AG20443 (cell line): Measurements from ENCODE around the gene FAM89A.
"Not testable (repeated sequence)": the region's sequence is repeated elsewhere in the genome, so short reads cannot be mapped to it uniquely, and the experiment has no call there.

ENCODE experiments used
- DNase-seq: peaks from one replicate; pipeline ENCODE4 v3.0.0; 2012; ENCODE audit warnings: low spot score, mixed read lengths

Gene FAM89A

GRCh38 chr1:231029841-231030240, 10.2 kb downstream of the FAM89A start:
- no peak for DNase-seq

GRCh38 chr1:231029247-231029646, 10.8 kb downstream of the FAM89A start:
- not testable (repeated sequence) for DNase-seq

- no peak for DNase-seq
Observed at GRCh38 chr1:231028682-231029081, 11.4 kb downstream of the FAM89A start.

DNA sequence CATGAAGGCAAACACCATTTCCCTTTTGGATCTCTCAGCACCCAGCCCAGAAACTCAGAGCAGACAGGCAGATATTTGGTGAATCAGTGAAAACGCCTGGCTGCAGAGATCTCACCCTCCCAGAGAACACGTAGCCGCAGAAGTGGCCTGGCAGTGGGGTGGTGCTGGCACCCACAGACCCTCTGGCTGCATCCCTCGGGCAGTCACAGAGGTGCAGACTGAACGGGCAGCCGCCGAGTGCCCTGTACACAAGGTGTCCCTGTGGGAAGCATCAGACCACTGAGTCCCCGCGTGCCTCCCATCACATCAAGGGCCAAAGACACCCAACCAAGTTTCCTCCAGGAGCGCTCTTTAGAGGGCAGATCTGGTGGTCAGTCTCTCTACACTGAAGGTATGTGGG, 12.1 kb downstream of the FAM89A start:
- DNase-seq: no peak

DNA sequence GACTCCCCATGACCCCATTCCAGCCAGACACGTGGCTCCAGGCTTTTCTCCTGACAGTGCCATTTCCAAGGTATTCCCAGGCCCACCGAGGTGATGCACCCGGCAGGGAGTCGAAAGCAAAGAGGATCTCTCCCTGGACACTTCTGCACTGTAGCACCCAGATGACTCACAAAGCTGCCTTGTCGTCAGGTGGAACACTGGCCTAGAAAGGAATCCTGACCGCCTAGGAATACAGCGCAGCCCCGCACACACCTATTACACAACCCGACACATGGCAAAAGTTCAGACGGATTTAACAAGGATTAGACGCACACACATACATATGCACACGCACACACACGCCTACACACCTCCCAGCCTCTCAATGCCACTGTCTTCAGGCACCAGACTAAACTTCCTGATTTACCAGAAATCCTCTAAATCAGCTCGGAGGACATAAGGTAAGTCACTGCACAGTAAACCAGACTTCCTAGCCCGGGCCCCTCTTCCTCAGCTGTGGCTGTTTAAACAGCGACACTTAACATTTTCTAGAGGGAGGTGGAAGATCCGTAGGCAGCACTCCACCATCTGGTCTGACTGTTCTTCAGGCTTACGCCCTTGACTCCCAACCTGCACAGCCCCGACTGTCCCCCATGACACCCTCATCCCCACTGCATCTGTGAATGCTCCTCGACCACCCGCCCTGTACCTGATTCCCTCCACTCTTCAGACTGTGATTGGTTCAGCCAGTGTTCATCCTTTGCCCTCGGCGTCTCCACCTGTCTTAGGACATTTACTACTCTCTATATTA, 12.7 kb downstream of the FAM89A start:
- DNase-seq: no peak

DNA sequence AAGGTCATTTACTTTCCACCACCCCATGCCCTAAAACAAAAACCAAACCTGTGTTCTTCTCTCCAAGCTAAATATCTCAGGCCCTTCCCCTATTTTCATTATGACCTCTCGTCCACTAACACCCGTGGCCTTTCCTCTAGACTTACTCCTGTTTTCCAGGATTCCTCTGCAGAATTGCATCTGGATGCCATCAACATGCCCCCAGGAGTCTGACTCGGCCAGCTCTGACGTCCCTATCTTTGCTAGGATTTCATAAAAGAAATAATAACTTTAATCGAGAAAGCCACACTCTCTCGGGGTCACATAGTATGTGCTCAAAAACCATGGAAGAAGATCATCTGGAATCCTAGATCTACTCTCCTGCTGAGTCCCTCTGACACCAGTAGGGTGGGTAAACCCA, 13.5 kb downstream of the FAM89A start:
- DNase-seq: no peak

- DNase-seq: no peak
Observed at GRCh38 chr1:231023150-231023549, 16.9 kb downstream of the FAM89A start.

- not testable (repeated sequence) for DNase-seq
Observed at GRCh38 chr1:231022543-231022942, 17.5 kb downstream of the FAM89A start.

- DNase-seq: no peak
Observed at GRCh38 chr1:231021540-231022031, 18.5 kb downstream of the FAM89A start.

DNA sequence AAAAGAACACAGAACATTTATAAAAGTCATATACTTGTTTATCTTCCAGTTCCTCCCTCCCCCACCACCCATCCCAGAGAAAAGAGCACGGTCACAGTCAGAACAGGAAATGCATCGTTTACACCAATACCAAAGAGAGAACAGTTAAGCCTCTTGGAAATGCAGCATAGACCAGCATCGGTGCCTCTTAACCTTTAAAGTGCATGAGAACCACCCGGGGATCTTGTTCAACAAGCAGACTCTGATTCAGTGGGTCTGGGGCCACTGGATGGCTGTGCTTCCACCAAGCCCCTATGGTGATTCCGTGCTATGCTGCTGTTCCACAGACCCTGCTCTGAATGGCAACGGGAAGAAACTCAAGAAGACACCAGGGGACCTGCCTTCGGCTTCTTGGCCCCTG, 19.2 kb downstream of the FAM89A start:
- no peak for DNase-seq

DNA sequence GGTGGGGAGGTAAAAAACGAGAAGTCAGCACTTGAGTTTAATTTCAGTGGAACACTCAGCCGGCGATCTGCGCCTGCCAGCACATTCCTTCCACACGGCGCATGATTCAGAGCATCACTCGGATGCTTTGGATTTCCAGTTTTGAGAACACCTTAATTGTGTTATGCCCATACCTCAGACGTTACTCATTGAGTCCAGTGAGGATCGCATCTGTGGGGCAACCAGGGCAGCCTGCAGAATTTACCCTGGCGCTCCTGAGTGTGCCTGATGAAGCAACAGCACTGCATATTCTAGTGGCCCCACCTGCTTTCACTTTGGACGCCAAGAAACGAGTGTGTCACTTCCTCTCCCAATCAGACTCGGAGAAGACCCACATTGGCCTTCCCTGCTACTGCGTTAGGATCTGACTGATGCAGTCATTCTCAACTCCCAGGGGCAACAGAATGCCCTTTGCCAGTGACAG, 19.9 kb downstream of the FAM89A start:
- no peak for DNase-seq

GRCh38 chr1:231019711-231020110, 20.3 kb downstream of the FAM89A start:
- DNase-seq: no peak

DNA sequence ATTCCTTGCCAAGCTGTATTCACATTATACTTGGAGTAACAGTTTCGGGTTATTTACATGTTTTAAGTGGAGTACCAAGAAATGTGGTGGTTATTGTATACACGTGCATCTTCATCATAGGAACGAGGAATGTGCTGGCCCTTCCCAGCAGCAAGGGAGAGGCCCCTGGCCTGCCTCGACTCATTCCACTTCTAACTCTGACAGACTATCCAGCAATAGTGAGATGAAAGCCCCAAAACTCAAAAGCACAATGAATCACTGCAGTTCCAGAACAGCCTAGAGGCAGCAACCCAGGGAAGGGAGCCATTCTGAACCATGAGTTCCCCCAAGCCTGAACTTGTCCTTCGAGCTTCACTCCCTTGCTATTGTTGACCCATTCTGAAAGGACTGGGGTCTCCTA, 23.1 kb downstream of the FAM89A start:
- DNase-seq: no peak

DNA sequence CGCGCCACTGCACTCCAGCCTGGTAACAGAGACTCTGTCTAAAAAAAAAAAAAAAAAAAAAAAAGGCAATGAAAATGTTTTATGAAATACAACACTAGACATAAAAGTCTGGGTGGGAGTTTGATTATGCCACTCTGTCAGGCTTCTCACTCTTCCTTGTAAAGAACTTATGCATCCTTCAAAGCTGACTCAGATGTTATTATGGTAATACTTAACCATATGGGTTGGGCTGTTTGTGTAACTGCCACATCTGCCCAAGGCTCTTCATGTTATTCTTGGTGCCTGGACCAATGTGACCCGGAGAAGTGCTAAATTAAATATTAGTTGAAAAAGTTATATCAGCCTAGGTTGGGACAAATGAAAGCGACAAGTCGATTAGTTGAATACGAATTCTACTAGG, 23.8 kb downstream of the FAM89A start:
- DNase-seq: no peak

DNA sequence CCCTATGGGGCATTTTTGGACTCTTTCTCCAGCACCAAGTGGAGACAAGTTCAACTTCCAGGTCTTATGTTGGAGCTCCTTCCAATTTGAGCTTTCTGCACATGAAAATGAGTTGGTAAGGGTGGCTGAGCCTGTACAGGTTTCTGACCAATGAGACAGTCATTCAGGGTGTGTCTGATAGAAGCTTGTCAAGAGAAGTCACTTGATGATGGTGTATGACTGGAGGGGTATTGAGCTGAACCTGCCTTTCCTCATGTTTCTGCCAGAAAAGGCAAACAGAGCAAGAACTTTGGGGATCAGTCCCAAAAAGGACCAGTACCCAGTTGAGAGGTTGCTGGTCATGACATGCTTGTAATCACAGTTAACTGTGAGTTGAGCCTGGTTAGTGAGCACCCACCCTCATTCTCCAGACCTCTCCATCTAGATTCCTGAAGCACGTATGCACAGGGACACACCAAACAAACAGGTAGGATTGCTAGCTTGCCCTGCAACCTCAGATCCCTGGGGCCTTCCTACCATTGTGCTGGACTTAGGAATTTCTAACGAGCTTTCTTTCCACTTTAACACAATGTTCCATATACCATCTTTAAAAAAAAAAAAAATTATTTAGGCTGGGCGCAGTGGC, 26.6 kb downstream of the FAM89A start:
- DNase-seq: no peak

- no peak for DNase-seq
Observed at GRCh38 chr1:231011963-231012362, 28.1 kb downstream of the FAM89A start.

GRCh38 chr1:231011360-231011759, 28.7 kb downstream of the FAM89A start:
- no peak for DNase-seq

GRCh38 chr1:231007535-231007934, 32.5 kb downstream of the FAM89A start:
- not testable (repeated sequence) for DNase-seq

- no peak for DNase-seq
Observed at GRCh38 chr1:231001892-231002291, 38.2 kb downstream of the FAM89A start.

GRCh38 chr1:231000639-231001038, 39.4 kb downstream of the FAM89A start:
- no peak for DNase-seq

GRCh38 chr1:231000201-231000600, 39.9 kb downstream of the FAM89A start:
- no peak for DNase-seq

DNA sequence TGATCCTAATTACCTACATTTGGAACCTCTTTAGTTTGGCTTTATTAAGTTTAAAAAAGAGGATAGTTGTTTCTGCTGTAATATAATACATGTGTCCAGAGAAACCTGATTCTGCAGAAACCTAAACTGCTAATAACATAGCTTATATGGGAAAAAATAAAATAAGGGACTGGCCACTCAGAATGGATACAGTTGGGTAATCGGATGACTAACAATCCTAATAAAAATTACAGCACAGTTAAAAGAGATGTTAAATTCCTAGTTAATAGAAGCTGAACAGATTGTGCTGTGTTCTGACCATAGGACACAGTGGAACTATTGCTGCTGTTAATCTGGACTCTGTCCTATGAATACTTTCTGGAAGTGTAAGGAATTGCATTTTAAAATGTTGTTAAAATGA, 45.2 kb downstream of the FAM89A start:
- no peak for DNase-seq

- DNase-seq: no peak
Observed at GRCh38 chr1:230992100-230992774, 47.8 kb downstream of the FAM89A start.
